H1 (cell line): Measurements from ENCODE around the gene CCT5. TPM values are rescaled to one million over a fixed set of nuclear protein-coding genes. Genes with fewer than 3 reads are reported as not detected.

Experiments
- CTCF ChIA-PET: fragments of 300-600 bp; sonication (Branson Sonifier 250); formaldehyde crosslinking; loops from one replicate; lab custom pipeline; 2021; ENCODE audit not compliant: partially characterized antibody; lab: Charles Lee
- POLR2A ChIA-PET: fragments of 300-600 bp; sonication (Branson Sonifier 250); formaldehyde crosslinking; loops from one replicate; lab custom pipeline; 2021; ENCODE audit warnings: inconsistent platforms; ENCODE audit not compliant: partially characterized antibody; lab: Charles Lee
- DNase-seq, 2 experiments: peaks; one replicate each; pipeline versions ENCODE4 v3.0.0 to v3.0.0-alpha.2; 2010 to 2022; ENCODE audit warnings: low spot score in 2 of 2, low read depth in 1 of 2, mixed read lengths in 1 of 2
- FAIRE-seq: peaks from 2 replicates; lab custom pipeline; 2011; peaks lifted over from hg19 to GRCh38; lab: Jason Lieb, UNC
- H2AFZ ChIP-seq: 2 replicates; pipeline ENCODE4 v1.8.1; 2012; ENCODE audit warnings: low read length, inconsistent platforms
- H2AK5ac ChIP-seq: 2 replicates; pipeline ENCODE4 v1.6.1; 2013; ENCODE audit warnings: low read depth, low read length
- H2BK120ac ChIP-seq: replicated peaks from 2 replicates; pipeline ENCODE3; 2013; ENCODE audit warnings: low read depth, low read length, inconsistent platforms
- H2BK12ac ChIP-seq: 2 replicates; pipeline ENCODE4 v1.6.1; 2013; ENCODE audit warnings: low read depth, low read length
- H2BK15ac ChIP-seq: 2 replicates; pipeline ENCODE4 v1.6.1; 2013; ENCODE audit warnings: low read length
- H2BK20ac ChIP-seq: 2 replicates; pipeline ENCODE4 v1.6.1; 2013; ENCODE audit warnings: low read length
- H2BK5ac ChIP-seq: 2 replicates; pipeline ENCODE4 v1.6.1; 2013; ENCODE audit warnings: low read depth, low read length
- H3K14ac ChIP-seq: 2 replicates; pipeline ENCODE4 v1.6.1; 2013; ENCODE audit warnings: inconsistent platforms; ENCODE audit not compliant: insufficient read length
- H3K18ac ChIP-seq: 2 replicates; pipeline ENCODE4 v1.6.1; 2013; ENCODE audit warnings: low read length; ENCODE audit errors: extremely low read depth
- H3K23ac ChIP-seq: 2 replicates; pipeline ENCODE4 v1.6.1; 2013; ENCODE audit warnings: inconsistent platforms; ENCODE audit not compliant: insufficient read length
- H3K23me2 ChIP-seq: 2 replicates; pipeline ENCODE4 v1.6.1; 2013; ENCODE audit warnings: low read depth, low read length
- H3K27ac ChIP-seq: 2 replicates; pipeline ENCODE4 v1.6.1; 2011; ENCODE audit warnings: low read depth, low read length, inconsistent platforms
- H3K27me3 ChIP-seq, 4 experiments: replicated peaks in 1 of 4; 1 replicate in 1 of 4; 2 replicates in 3 of 4; pipeline versions ENCODE4 v1.6.1 to v1.8.1; 2011 to 2013; ENCODE audit warnings: low read length in 3 of 4, mild to moderate bottlenecking in 3 of 4, inconsistent platforms in 2 of 4, mixed read lengths in 2 of 4, moderate library complexity in 1 of 4; ENCODE audit not compliant: control insufficient read depth in 3 of 4, insufficient read depth in 3 of 4; ENCODE audit errors: extremely low read depth in 1 of 4
- H3K36me3 ChIP-seq, 4 experiments: 2 replicates each; pipeline versions ENCODE4 v1.6.1 to v1.8.1; 2011 to 2013; ENCODE audit warnings: mild to moderate bottlenecking in 4 of 4, low read length in 3 of 4, moderate library complexity in 2 of 4, control low read depth in 1 of 4, inconsistent platforms in 1 of 4; ENCODE audit not compliant: insufficient read depth in 4 of 4, control insufficient read depth in 2 of 4
- H3K4ac ChIP-seq: replicated peaks from 2 replicates; pipeline ENCODE3; 2013; ENCODE audit warnings: low read length, low read depth, mixed read lengths, inconsistent platforms; ENCODE audit not compliant: insufficient read length
- H3K4me1 ChIP-seq, 4 experiments: replicated peaks in 1 of 4; 1 replicate in 1 of 4; 2 replicates in 3 of 4; pipeline versions ENCODE4 v1.6.1 to v1.8.1; 2011 to 2013; ENCODE audit warnings: low read length in 3 of 4, inconsistent platforms in 2 of 4, mixed read lengths in 1 of 4; ENCODE audit not compliant: insufficient read depth in 4 of 4, control insufficient read depth in 3 of 4
- H3K4me2 ChIP-seq, 2 experiments: 2 replicates each; pipeline versions ENCODE4 v1.6.1 to v1.8.1; 2011 to 2013; ENCODE audit warnings: low read depth in 2 of 2, low read length in 2 of 2, control low read depth in 1 of 2, inconsistent platforms in 1 of 2, mild to moderate bottlenecking in 1 of 2; ENCODE audit not compliant: insufficient read depth in 1 of 2
- H3K4me3 ChIP-seq, 4 experiments: fragments of 200-600, 300-600 bp in 1 of 4; sonication (generic), shearing (Covaris generic), sonication (Bioruptor Twin) in 1 of 4; 2 replicates each; pipeline versions ENCODE4 v1.5.1 to v1.8.1; 2011 to 2016; ENCODE audit warnings: low read length in 4 of 4, low read depth in 3 of 4, control low read depth in 2 of 4, inconsistent platforms in 2 of 4, mild to moderate bottlenecking in 2 of 4, mixed read lengths in 1 of 4, moderate library complexity in 1 of 4; ENCODE audit not compliant: insufficient read depth in 2 of 4; ENCODE audit errors: extremely low read depth in 1 of 4
- H3K56ac ChIP-seq: replicated peaks from 2 replicates; pipeline ENCODE3; 2013; ENCODE audit warnings: low read depth, mild to moderate bottlenecking, mixed read lengths, low read length, inconsistent platforms; ENCODE audit not compliant: insufficient read length
- H3K79me1 ChIP-seq: 2 replicates; pipeline ENCODE4 v1.6.1; 2013; ENCODE audit warnings: low read depth, low read length, control low read depth
- H3K79me2 ChIP-seq, 2 experiments: 2 replicates each; pipeline versions ENCODE4 v1.6.1 to v1.8.1; 2012 to 2013; ENCODE audit warnings: low read length in 2 of 2, mild to moderate bottlenecking in 2 of 2, inconsistent platforms in 1 of 2; ENCODE audit not compliant: insufficient read depth in 2 of 2, control insufficient read depth in 1 of 2
- H3K9ac ChIP-seq, 4 experiments: replicated peaks in 1 of 4; 1 replicate in 1 of 4; 2 replicates in 3 of 4; pipeline versions ENCODE4 v1.6.1 to v1.8.1; 2011 to 2013; ENCODE audit warnings: low read depth in 3 of 4, low read length in 3 of 4, control low read depth in 2 of 4, mild to moderate bottlenecking in 2 of 4, moderate library complexity in 2 of 4, inconsistent platforms in 1 of 4; ENCODE audit errors: extremely low read depth in 1 of 4
- H3K9me3 ChIP-seq, 2 experiments: 2 replicates each; pipeline versions ENCODE4 v1.6.1 to v1.8.1; 2012 to 2013; ENCODE audit warnings: mild to moderate bottlenecking in 2 of 2, moderate library complexity in 2 of 2, control low read depth in 1 of 2, inconsistent platforms in 1 of 2, low read depth in 1 of 2, low read length in 1 of 2, mixed read lengths in 1 of 2; ENCODE audit not compliant: insufficient read depth in 2 of 2
- H4K20me1 ChIP-seq, 2 experiments: replicated peaks in 1 of 2; 2 replicates each; pipeline versions ENCODE3 to v1.8.1; 2011 to 2013; ENCODE audit warnings: inconsistent platforms in 2 of 2, low read length in 2 of 2, mild to moderate bottlenecking in 1 of 2; ENCODE audit not compliant: insufficient read depth in 2 of 2, control insufficient read depth in 1 of 2
- H4K5ac ChIP-seq: 2 replicates; pipeline ENCODE4 v1.6.1; 2013; ENCODE audit warnings: low read length, low read depth, mixed read lengths, inconsistent platforms; ENCODE audit not compliant: insufficient read length
- H4K8ac ChIP-seq: 2 replicates; pipeline ENCODE4 v1.8.0; 2013; ENCODE audit warnings: mild to moderate bottlenecking, moderate library complexity, low read length, inconsistent platforms; ENCODE audit not compliant: insufficient read depth; ENCODE audit errors: extremely low read depth
- H4K91ac ChIP-seq: replicated peaks from 2 replicates; pipeline ENCODE3; 2013; ENCODE audit warnings: low read length, mixed read lengths, inconsistent platforms; ENCODE audit not compliant: insufficient read length
- BCL11A ChIP-seq, 2 experiments: IDR thresholded peaks; one replicate each; pipeline ENCODE4 v1.6.1; 2011; ENCODE audit warnings: low read depth in 2 of 2, low read length in 2 of 2, mild to moderate bottlenecking in 2 of 2
- BRCA1 ChIP-seq: IDR thresholded peaks from 2 replicates; pipeline ENCODE4 v1.6.1; 2012; ENCODE audit warnings: low read depth, low read length, improper control_type of control experiment
- CTCF ChIP-seq, 3 experiments: IDR thresholded peaks; 1 replicate in 2 of 3; 2 replicates in 1 of 3; pipeline versions ENCODE4 v1.5.1 to v1.6.1; 2011; ENCODE audit warnings: low read length in 3 of 3, mild to moderate bottlenecking in 3 of 3, inconsistent platforms in 2 of 3, low read depth in 1 of 3, moderate library complexity in 1 of 3; ENCODE audit not compliant: insufficient read depth in 1 of 3; ENCODE audit errors: control extremely low read depth in 1 of 3
- EGR1 ChIP-seq: IDR thresholded peaks from 2 replicates; pipeline ENCODE4 v1.6.1; 2011; ENCODE audit warnings: low read depth, low read length, borderline replicate concordance
- FOSL1 ChIP-seq: IDR thresholded peaks from 2 replicates; pipeline ENCODE4 v1.6.1; 2011; ENCODE audit warnings: mild to moderate bottlenecking, low read depth, low read length, moderate library complexity; ENCODE audit not compliant: insufficient read depth
- JUND ChIP-seq: IDR thresholded peaks from 2 replicates; pipeline ENCODE4 v1.6.1; 2011; ENCODE audit warnings: mild to moderate bottlenecking, improper control_type of control experiment, low read length
- KDM5A ChIP-seq: fragments of 200-600 bp; IDR thresholded peaks from 2 replicates; pipeline ENCODE4 v1.7.1; 2012; ENCODE audit warnings: mild to moderate bottlenecking, low read length, inconsistent platforms, mixed read lengths
- NRF1 ChIP-seq: IDR thresholded peaks from 2 replicates; pipeline ENCODE4 v1.6.1; 2011; ENCODE audit warnings: mild to moderate bottlenecking, low read depth, low read length, improper control_type of control experiment
- POLR2A ChIP-seq, 2 experiments: IDR thresholded peaks; 1 replicate in 1 of 2; 2 replicates in 1 of 2; pipeline ENCODE4 v1.6.1; 2011; ENCODE audit warnings: low read depth in 2 of 2, low read length in 2 of 2, mild to moderate bottlenecking in 2 of 2; ENCODE audit errors: control extremely low read depth in 1 of 2
- POU5F1 ChIP-seq: IDR thresholded peaks from 2 replicates; pipeline ENCODE4 v1.6.1; 2011; ENCODE audit warnings: low read depth, mild to moderate bottlenecking, low read length, moderate library complexity
- RFX5 ChIP-seq: IDR thresholded peaks from 2 replicates; pipeline ENCODE4 v1.6.1; 2011; ENCODE audit warnings: low read depth, low read length, improper control_type of control experiment, borderline replicate concordance
- USF2 ChIP-seq: IDR thresholded peaks from 2 replicates; pipeline ENCODE4 v1.6.1; 2011; ENCODE audit warnings: low read length, improper control_type of control experiment
- WGBS, 2 experiments: shearing (Covaris generic) in 1 of 2; methylation state at CpG; one replicate each; pipeline versions ENCODE4 v1.1.6 to v1.1.7; 2013 to 2015; ENCODE audit warnings: low lambda C conversion rate in 2 of 2, mixed read lengths in 2 of 2, inconsistent platforms in 1 of 2, low coverage in 1 of 2, missing lambda C conversion rate in 1 of 2; ENCODE audit not compliant: insufficient replicate concordance in 2 of 2, insufficient coverage in 1 of 2, insufficient read length in 1 of 2; ENCODE audit errors: extremely low coverage in 1 of 2, missing lambda C conversion rate in 1 of 2; 5-methylcytosine and 5-hydroxymethylcytosine counted together
- polyA plus RNA-seq, 7 experiments: library from polyadenylated mRNA; depleted of rRNA in 3 of 7; stranded (reverse) in 5 of 7; unstranded in 2 of 7; fragments of >200 nt in 5 of 7; fragments of 200-250 nt in 2 of 7; gene quantifications; 1 replicate in 5 of 7; 2 replicates in 1 of 7; 4 replicates in 1 of 7; pipeline versions ENCODE4 v1.2.1 to v1.2.3, GENCODE V29; 2011 to 2013; ENCODE audit warnings: missing spikeins in 2 of 7, mixed read lengths in 2 of 7
- total RNA-seq: library from RNA; stranded (reverse); fragmentation: NEBNext Ultra II Directional; extraction: Animal tissue kit (Norgen Biotek cat#: 25700); gene quantifications from 2 replicates; pipeline ENCODE4 v1.2.1, GENCODE V29; 2021

Gene CCT5
- total and polyA plus RNA-seq, 2 of the 8 experiments (the other 6 are each of a cell fraction or from before 2014, with no cell fraction given), result 425 to 549 TPM

- H3K79me2 ChIP-seq, result no peaks in the 10 kb centered on the region
- no peak overlapping the region for H2BK5ac ChIP-seq
- FAIRE-seq (no peak), DNase-seq (no peak)
- no peak overlapping the region for H2AFZ ChIP-seq
- no peak overlapping the region for H3K27ac ChIP-seq
- no peak overlapping the region for H3K4ac ChIP-seq
- no peak overlapping the region for H3K4me2 ChIP-seq
- no peak overlapping the region for H3K23ac ChIP-seq
- H2AK5ac ChIP-seq, result no peak overlapping the region
- H4K91ac ChIP-seq, result no peak overlapping the region
- POLR2A ChIA-PET, result no interaction called here
- no peaks in the 10 kb centered on the region for H3K23me2 ChIP-seq
- no peak overlapping the region for H3K56ac ChIP-seq
- CTCF ChIA-PET, result interaction anchor here (0.7 kb wide), 1 partner anchor 390 kb away, joined by 4 read pairs; no protein-coding TSS in a partner anchor
- no peak overlapping the region for H2BK120ac ChIP-seq
- H3K4me3 ChIP-seq, result no peak overlapping the region
- no peak overlapping the region for H2BK12ac ChIP-seq
- WGBS, 2 experiments, result 80% methylated on average over 1 of the region's 1 CpG; no CpG with 5 or more reads in 1 of the 2 experiments
- H4K20me1 ChIP-seq, result no peaks in the 10 kb centered on the region
- no peak overlapping the region for H2BK20ac ChIP-seq
- no peak overlapping the region for H4K8ac ChIP-seq
- no peaks in the 10 kb centered on the region; a peak in 1 of 4 replicates for H3K9me3 ChIP-seq
- no peaks in the 10 kb centered on the region for H3K4me1 ChIP-seq
- no peaks in the 10 kb centered on the region for H3K27me3 ChIP-seq
- H3K14ac ChIP-seq, result no peak overlapping the region
- H3K79me1 ChIP-seq, result no peaks in the 10 kb centered on the region
- H3K36me3 ChIP-seq, result peaks cover 0 to 2% (median 0%) of the 10 kb centered on the region in 4 experiments; a peak in 2 of 8 replicates
- no peak overlapping the region for H3K9ac ChIP-seq
- no peak overlapping the region for H2BK15ac ChIP-seq
- no peak overlapping the region for H4K5ac ChIP-seq
- H3K18ac ChIP-seq, result no peak overlapping the region
- TF ChIP-seq POU5F1 (no peak), RFX5 (no peak), EGR1 (no peak), POLR2A (IDR thresholded peaks at IDR 0.05; ENCODE audit: control extremely low read depth in 1 of 2, low read depth in 2 of 2, low read length in 2 of 2) (no peak), KDM5A (no peak), USF2 (no peak), NRF1 (no peak), CTCF (IDR thresholded peaks at IDR 0.05; ENCODE audit: control extremely low read depth in 1 of 3, insufficient read depth in 1 of 3, low read depth in 1 of 3, low read length in 3 of 3) (no peak), JUND (no peak), BCL11A (IDR thresholded peaks at IDR 0.05; ENCODE audit: low read depth in 2 of 2, low read length in 2 of 2) (no peak), BRCA1 (no peak), FOSL1 (no peak)
These were observed 21.8 kb upstream of the CCT5 start for GRCh38 chr5:10228288-10228687.
